G401.6 (cell line): ENCODE measurements around the gene ANGPTL4.

ENCODE experiments used
- FAIRE-seq: peaks from 2 replicates; lab custom pipeline; 2012; peaks lifted over from hg19 to GRCh38; lab: Jason Lieb, UNC

Gene ANGPTL4

GRCh38 chr19:8413629-8413995 is 49.7 kb downstream of the ANGPTL4 start:
- FAIRE-seq = no peak

- FAIRE-seq = no peak
Measured at GRCh38 chr19:8416796-8417195, 52.8 kb downstream of the ANGPTL4 start.

GRCh38 chr19:8421484-8422461 is 57.8 kb downstream of the ANGPTL4 start:
- FAIRE-seq = no peak

- FAIRE-seq = no peak
Measured at GRCh38 chr19:8423817-8424223, 59.9 kb downstream of the ANGPTL4 start.
